Activated gamma-delta T cell treated with anti-CD3 and anti-CD28 coated beads, Interleukin-2, amount 50 U/mL, for 16 hours (primary cell): ENCODE measurements around the gene FGD5.

Experiments
- DNase-seq: peaks from one replicate; pipeline ENCODE4 v3.0.0-alpha.2; 2020; ENCODE audit warnings: low read depth

The FGD5 gene

GRCh38 chr3:14831916-14832450 is 13.2 kb downstream of the FGD5 start:
- no peak for DNase-seq

DNA sequence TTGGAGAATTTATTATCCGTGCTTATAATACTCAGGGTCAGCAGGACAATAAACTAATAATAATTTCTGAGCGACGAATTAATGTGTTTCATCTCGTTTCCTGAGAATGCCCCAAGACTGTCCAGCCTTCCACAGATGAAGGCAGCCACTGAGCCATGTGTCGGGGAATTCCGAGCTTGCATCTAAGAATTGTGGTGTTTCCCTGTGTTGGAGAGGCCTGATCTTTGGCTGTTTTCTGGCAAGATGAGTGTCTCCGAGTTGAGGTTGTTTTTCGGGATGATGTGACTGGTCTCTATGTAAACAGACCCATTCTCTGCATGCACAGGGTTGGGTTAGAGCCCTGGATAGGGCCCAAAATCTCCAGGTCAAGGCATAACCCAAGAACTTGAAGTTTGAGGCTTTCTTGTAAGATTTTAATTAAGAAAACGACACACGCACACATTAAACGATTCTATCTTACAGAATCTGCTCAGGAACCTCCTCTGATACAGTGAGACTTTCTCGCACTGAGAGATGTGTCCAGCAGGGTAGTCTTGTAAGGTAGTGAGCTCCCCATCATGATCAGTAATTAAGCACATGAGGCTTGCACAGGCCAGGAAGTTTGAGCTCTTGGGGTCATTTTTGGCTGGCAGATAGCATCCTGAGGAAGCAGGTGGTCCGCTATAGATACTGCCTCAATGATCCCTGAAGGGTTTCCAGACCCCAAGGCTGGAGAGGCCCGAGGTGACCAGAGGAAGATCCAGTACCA is 14.4 kb downstream of the FGD5 start:
- DNase-seq, result no peak

DNA sequence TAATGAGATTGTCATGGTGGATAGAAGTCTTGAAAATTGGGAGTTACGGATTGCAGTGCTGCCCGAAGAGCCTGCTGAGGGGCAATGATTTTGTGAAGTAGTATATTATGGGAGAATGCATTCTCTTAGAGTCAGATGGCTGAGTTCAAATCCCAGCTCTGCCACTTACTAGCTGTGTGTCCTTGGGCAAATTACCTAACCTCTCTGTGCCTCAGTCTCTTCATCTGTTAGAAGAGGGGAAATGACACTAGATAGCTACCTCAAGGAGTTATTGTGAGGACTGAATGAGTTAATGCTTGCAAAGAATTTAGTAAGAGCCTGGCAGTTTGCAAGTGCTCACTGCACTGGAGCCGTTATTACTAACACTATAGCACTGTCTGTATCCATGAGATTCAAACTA is 15.4 kb downstream of the FGD5 start:
- no peak for DNase-seq

GRCh38 chr3:14834807-14835466 is 16.2 kb downstream of the FGD5 start:
- no peak for DNase-seq

DNA sequence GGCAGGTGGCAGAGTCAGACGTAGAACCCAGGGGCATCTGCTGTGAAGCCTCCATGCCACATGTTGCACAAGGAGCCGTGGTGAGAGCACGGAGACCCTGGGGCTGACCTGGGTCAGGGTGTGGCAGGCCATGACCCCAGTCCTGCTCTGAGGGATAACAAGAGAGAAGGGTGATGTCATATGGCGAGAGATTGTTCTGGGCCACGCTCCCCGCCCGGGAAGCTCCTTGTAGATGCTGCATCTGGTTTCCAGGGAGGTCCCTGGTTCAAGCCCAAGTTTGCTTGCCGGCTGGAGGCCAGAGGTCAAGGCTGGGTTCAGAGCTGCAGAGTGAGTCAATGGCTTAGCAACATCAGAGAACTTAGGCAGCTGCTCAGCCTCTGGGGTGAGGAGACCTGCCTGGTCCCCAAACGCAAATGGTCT is 17.3 kb downstream of the FGD5 start:
- DNase-seq, result no peak

DNA sequence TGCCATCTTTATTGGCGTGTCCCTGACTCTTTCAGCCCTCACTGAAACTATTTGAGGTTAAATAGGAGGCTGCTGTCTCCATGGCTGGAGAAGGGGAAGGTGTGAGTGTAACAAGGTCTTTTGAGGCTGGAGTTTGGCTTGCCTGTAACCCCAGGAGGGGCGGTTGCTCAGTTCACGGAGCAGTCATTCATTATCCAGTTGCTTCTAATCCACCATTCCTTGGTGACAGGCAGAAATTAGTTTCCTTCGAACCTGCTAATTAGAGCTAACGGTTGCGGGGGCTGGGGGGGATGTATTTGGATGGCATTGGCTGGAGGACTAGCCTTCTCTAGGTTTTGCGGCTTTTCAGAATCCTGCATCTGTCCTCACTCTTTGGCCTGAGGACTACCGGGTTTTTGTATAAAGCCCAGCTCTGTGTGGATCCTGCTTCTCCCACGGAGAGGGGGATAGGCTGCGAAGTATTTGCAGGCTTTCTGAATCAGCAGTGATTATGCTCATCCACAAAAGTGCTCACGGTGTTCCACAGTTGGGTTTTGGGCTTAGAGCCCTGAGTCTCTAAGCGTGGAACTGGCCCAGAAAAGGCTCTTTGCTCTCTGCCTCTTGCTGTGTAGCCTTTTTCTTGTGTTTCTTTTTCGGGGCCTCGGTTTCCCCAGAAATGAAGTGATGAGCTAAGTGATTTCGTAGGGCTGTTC is 18.6 kb downstream of the FGD5 start:
- DNase-seq, result no peak

DNA sequence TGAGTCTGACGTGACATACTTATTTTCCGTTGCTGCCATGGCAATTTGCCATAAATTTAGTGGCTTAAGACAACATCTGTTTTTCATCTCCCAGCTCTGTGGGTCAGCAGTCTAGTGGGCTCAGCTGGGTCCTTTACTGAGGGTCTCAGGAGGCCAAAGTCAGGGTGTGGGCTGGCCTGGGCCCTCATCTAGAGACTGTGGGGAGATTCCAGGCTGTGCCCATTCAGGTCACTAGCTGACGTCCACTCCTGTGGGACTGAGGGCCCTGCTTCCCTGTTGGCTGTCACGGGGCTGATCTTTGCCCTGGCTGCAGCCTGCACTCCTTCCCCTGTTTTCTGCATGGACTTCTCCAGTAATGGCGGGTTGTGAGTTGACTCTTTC is 19.1 kb downstream of the FGD5 start:
- DNase-seq, result no peak

DNA sequence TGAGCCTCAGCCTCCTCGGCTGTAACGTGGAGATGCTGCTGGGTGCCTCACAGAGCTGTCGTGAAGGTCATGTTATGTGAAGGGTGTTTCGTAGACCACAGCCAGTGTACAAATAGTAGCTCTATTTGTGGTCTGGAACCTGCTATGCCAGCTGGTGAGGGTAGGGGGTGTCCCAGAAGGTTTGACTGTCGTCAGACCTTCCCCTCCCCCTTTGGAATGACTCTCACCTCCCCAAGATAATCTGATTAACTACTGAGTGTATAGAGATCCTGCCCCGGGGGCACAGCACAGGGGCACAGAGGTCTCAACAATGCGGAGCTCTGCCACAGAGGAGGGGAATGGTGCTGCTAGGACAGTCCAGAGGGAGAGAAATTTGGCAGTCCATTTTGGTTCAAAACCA is 20.5 kb downstream of the FGD5 start:
- no peak for DNase-seq

DNA sequence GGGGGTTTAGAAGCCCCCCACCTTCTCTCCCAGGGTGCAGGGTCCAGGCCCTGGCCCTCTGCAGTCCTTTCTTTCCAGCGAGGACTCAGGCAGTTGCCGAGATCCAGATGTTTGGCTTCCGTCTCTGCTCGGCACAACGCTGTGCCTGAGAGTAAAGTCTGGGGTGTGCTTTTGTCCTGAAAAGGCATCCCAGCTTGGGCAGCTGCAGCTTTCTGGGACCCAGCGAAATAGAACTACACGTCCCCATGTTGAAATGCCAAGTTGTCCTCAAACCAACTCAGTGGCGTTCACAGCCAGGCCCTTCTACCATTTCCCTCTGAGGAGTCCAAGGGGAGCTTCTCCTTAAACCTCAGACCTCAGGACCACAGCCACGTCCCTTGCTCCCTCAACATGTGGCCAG is 23.1 kb downstream of the FGD5 start:
- no peak for DNase-seq

- DNase-seq, result no peak
Measured at GRCh38 chr3:14842277-14842676, 23.5 kb downstream of the FGD5 start.

DNA sequence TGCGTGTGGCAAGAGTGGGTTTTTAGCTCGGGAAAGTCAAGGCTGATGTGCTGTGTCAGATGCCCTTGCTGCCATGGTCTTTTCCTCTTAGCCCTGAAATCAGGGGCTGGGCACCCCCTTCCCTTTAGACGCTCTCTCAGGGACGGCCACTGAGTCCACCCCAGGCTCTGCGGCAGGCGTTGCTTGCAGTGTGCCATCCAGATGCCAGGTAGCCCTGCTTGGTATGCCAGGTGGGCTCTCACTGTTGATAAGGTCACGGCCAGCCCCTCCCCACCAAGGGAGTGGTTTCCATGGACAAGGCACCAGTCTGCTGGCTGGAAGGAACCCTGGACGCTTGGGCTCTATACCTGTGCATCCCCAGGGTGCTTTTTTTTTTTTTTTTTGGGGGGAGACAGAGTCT is 24.6 kb downstream of the FGD5 start:
- DNase-seq, result no peak

- DNase-seq, result no peak
Measured at GRCh38 chr3:14844386-14845170, 25.8 kb downstream of the FGD5 start.

GRCh38 chr3:14845180-14845579 is 26.4 kb downstream of the FGD5 start:
- DNase-seq, result no peak

- DNase-seq, result no peak
Measured at GRCh38 chr3:14845826-14846225, 27.1 kb downstream of the FGD5 start.

DNA sequence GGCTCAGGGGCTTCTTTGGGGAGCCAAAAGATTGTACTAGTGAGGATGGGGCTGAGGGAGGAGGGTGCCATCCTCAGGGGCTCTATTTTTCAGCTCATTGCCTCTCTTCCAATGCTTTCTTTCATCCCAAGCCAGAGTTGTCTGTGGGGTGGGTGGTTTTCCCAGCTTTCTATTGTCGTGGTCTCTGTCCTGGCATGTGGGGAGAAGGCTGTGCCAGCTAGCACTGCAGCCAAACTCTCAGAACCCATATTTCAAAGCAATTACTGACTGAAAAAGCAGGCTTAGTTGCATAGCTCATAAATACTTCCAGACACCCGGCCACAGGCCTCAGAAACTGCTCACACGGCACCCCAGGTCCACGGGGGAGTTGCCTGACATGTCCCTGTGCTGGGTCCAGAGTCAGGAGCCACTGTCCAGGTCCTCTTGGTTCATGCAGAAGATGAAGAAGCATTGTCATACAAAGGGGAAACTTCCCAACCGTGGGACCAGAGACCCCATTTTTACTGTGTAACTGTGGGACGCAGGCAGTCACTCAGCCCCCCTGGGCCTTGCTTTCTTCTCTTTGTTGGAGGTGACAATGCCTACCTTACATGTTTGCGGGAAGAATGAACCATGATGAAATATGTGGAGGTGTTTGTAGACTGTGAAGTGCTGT is 27.6 kb downstream of the FGD5 start:
- DNase-seq, result no peak

DNA sequence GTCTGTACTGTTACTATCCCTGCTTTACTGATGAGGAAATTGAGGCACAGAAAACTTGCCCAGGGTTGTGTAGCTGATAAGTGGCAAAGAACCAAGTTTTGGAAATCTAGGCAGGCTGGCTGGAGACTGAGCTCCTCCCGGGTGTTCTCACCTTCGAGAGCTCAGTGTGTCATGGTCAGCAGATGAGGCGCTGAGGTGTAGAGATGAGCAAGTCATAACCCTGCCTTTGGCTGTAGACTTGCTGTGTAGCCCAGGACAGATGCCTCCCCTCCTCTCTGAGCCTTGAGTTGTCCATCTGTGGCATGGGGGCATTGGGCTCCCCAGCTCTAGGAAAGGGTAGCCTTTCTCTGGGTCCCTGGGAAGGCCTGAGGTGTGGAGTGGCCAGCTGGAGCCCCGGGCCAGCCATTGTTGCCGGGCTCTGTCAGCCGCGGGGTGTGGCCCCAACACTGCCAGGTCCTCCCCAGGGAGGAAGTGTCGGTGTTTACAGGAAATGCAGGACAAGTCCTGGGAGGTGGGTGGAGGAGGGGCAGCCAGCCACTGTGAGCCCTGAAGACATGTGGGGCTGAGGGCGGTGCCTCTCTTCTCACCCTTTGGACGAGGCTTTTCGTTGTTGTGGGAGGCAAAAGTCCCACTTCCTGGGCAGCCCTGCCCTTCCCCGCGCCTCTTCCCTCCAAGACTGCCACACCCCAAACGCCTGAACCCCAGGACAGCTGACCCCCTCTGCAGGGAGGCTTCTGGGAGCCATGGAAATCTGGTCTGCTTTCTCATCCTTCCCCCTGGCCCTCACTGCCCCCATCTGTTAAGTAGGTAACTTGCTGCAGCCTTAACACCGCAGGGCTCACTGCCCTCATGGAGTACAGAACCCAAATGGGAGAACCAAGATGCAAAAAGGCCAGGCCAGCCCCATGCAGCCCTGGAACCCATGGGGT is 29.1 kb downstream of the FGD5 start:
- no peak for DNase-seq

GRCh38 chr3:14848906-14849305 is 30.1 kb downstream of the FGD5 start:
- no peak for DNase-seq

- DNase-seq, result no peak
Measured at GRCh38 chr3:14849638-14850230, 31.0 kb downstream of the FGD5 start.

GRCh38 chr3:14852058-14852594 is 33.4 kb downstream of the FGD5 start:
- DNase-seq, result no peak

- DNase-seq, result no peak
Measured at GRCh38 chr3:14852717-14853116, 34.0 kb downstream of the FGD5 start.
